HG03045 (cell line): ENCODE data around the gene PXYLP1.
A peak's percentile ranks its signal among the peaks of the same experiment; 100 is the strongest.

Experiments
- ATAC-seq: cut with Tn5 transposase; IDR thresholded peaks from one replicate; pipeline ENCODE4 v1.9.1; 2021; ENCODE audit warnings: mild to moderate bottlenecking, moderate library complexity; ENCODE audit not compliant: unreplicated experiment

PXYLP1 gene

GRCh38 chr3:141248064-141248463 is 16.4 kb downstream of the PXYLP1 start:
- ATAC-seq, result no peak

- no peak for ATAC-seq
Measured at GRCh38 chr3:141249041-141249440, 17.4 kb downstream of the PXYLP1 start.

- ATAC-seq, result no peak
Measured at GRCh38 chr3:141250342-141250741, 18.7 kb downstream of the PXYLP1 start.

- ATAC-seq, result no peak
Measured at GRCh38 chr3:141250828-141251227, 19.2 kb downstream of the PXYLP1 start.

GRCh38 chr3:141253326-141253725 is 21.7 kb downstream of the PXYLP1 start:
- ATAC-seq, result no peak

GRCh38 chr3:141253811-141254210 is 22.2 kb downstream of the PXYLP1 start:
- no peak for ATAC-seq

GRCh38 chr3:141255137-141255845 is 23.7 kb downstream of the PXYLP1 start:
- no peak for ATAC-seq

- ATAC-seq, result no peak
Measured at GRCh38 chr3:141255846-141256261, 24.2 kb downstream of the PXYLP1 start.

- no peak for ATAC-seq
Measured at GRCh38 chr3:141256820-141257219, 25.2 kb downstream of the PXYLP1 start.

GRCh38 chr3:141257961-141258360 is 26.3 kb downstream of the PXYLP1 start:
- no peak for ATAC-seq

- no peak for ATAC-seq
Measured at GRCh38 chr3:141258973-141259372, 27.3 kb downstream of the PXYLP1 start.

- ATAC-seq, result no peak
Measured at GRCh38 chr3:141259821-141260629, 28.4 kb downstream of the PXYLP1 start.

- ATAC-seq, result no peak
Measured at GRCh38 chr3:141260630-141260927, 29.0 kb downstream of the PXYLP1 start.

GRCh38 chr3:141261472-141262307 is 30.1 kb downstream of the PXYLP1 start:
- no peak for ATAC-seq

- ATAC-seq, result no peak
Measured at GRCh38 chr3:141262308-141262705, 30.7 kb downstream of the PXYLP1 start.

GRCh38 chr3:141266186-141266585 is 34.6 kb downstream of the PXYLP1 start:
- no peak for ATAC-seq

- peak; percentile 57 for ATAC-seq
Measured at GRCh38 chr3:141266797-141267555, 35.4 kb downstream of the PXYLP1 start.

- ATAC-seq, result no peak
Measured at GRCh38 chr3:141267629-141268028, 36.0 kb downstream of the PXYLP1 start.

GRCh38 chr3:141268306-141268705 is 36.7 kb downstream of the PXYLP1 start:
- ATAC-seq, result no peak

GRCh38 chr3:141268791-141269190 is 37.2 kb downstream of the PXYLP1 start:
- ATAC-seq, result no peak

- no peak for ATAC-seq
Measured at GRCh38 chr3:141269961-141270360, 38.3 kb downstream of the PXYLP1 start.
